ENCODE results near the gene C14orf119. TPM values are rescaled to one million over a fixed set of nuclear protein-coding genes. Genes with fewer than 3 reads are reported as not detected.

The C14orf119 gene
- total RNA-seq, 2 experiments from 2014 or later: 49.2 to 51.1 TPM

DNA sequence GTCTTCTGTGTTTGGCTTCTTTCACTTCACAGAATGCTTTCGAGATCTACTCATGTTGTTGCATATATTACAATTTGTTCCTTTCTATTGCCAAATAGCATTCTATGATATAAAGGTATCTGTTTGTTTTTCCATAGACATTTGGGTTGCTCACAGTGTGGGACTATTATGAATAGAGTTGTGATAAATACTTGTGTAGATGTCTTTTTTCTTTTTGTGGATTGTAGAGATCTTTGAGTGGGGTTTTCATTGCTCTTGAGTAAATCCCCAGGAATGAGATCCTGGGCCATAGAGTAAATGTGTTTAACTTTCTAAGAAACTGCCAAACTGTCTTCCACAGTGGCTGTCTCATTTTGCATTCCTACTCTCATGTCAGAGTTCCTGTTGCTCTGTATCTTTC, 48.6 kb downstream of the C14orf119 start:
- TF ChIP-seq, protein P1, sequence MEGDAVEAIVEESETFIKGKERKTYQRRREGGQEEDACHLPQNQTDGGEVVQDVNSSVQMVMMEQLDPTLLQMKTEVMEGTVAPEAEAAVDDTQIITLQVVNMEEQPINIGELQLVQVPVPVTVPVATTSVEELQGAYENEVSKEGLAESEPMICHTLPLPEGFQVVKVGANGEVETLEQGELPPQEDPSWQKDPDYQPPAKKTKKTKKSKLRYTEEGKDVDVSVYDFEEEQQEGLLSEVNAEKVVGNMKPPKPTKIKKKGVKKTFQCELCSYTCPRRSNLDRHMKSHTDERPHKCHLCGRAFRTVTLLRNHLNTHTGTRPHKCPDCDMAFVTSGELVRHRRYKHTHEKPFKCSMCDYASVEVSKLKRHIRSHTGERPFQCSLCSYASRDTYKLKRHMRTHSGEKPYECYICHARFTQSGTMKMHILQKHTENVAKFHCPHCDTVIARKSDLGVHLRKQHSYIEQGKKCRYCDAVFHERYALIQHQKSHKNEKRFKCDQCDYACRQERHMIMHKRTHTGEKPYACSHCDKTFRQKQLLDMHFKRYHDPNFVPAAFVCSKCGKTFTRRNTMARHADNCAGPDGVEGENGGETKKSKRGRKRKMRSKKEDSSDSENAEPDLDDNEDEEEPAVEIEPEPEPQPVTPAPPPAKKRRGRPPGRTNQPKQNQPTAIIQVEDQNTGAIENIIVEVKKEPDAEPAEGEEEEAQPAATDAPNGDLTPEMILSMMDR (IDR thresholded peaks at IDR 0.05): no peak
- intact Hi-C loops (cut with micrococcal nuclease): no loop called here
- CTCF ChIA-PET: interaction anchor here (1.3 kb wide), 1 partner anchor 23 kb away, joined by 5 read pairs; no protein-coding TSS in a partner anchor
- Mint-ChIP-seq H3K4me1 (ENCODE audit: low read depth) (no peaks in the 10 kb centered on the region), H3K4me3 (no peak overlapping the region), H3K9me3 (no peaks in the 10 kb centered on the region), H3K36me3 (ENCODE audit: low read depth) (no peaks in the 10 kb centered on the region), H3K27ac (no peak overlapping the region), H3K27me3 (peaks cover 3% of the 10 kb centered on the region)
- ATAC-seq (no peak), DNase-seq (no peak)
- POLR2A ChIA-PET: no interaction called here

DNA sequence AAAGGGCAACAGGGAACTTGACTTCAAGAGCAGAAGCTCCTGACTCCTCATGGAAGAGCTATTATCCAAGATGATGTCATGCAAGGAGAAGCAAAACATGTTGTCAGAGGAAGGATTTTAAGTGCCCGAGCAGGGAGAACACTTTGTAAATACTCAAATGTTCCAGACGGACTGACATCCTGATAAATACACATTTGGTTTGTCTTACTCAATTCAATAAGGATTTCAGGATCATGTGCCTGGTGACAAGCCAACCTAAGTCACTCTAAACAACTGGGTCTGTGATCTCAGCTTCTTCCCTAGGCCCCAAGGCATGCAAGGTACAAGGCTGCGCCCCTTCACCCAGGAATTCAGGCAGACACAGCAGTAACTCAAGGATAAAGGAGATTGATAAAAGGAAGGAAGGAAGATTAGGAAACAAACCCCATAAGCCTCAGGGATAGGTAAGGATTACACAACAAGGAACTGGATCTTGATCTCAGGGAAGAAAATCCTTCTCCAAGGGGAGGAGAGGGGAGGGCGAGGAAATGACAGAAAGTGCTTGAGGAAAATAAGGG, 50.6 kb downstream of the C14orf119 start:
- Mint-ChIP-seq H3K4me3 (no peak overlapping the region), H3K4me1 (ENCODE audit: low read depth) (no peaks in the 10 kb centered on the region), H3K36me3 (ENCODE audit: low read depth) (no peaks in the 10 kb centered on the region), H3K9me3 (no peaks in the 10 kb centered on the region), H3K27me3 (peaks cover 3% of the 10 kb centered on the region), H3K27ac (no peak overlapping the region)
- POLR2A ChIA-PET: no interaction called here
- no peak for ATAC-seq
- CTCF ChIA-PET: interaction anchor here (2.2 kb wide), 1 partner anchor 26 kb away, joined by 5 read pairs; no protein-coding TSS in a partner anchor
- intact Hi-C loops (cut with micrococcal nuclease): no loop called here
- TF ChIP-seq, protein P1 (IDR thresholded peaks at IDR 0.05): no peak
- no peak for DNase-seq

DNA sequence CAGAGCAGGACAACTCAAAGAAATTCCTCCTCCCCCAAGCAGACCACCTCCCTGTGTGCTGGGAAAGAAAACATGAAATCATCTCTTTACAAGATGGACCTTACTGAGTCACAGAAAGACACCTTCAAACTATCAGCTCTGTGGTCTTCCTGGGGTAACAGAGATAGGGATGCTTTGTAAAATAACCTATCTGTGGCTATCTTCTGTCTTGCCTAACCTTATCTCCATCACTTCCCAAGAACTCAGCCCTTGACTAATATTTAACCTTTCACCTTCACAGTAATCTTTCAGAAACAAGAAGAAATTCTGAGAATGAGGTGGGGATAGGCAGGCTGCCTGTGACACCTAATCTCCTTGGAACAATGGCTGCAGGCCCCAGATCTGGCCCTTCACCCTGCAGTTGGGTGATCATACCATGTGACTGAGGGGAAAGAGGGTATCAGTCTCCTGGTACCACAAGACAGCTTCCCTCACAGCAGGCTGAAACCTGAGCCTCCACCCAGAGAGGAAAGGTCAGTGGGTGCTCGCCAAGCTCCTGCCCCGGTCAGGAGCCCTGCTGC, 51.1 kb downstream of the C14orf119 start:
- TF ChIP-seq, protein P1 (IDR thresholded peaks at IDR 0.05): no peak
- DNase-seq (peak; percentile 7), ATAC-seq (peak; percentile 72)
- no peak overlapping the region for H3K4me3 Mint-ChIP-seq
- no peaks in the 10 kb centered on the region for H3K9me3 Mint-ChIP-seq
- H3K4me1 Mint-ChIP-seq (ENCODE audit: low read depth): no peaks in the 10 kb centered on the region
- intact Hi-C loops (cut with micrococcal nuclease): no loop called here
- CTCF ChIA-PET: interaction anchor here (1.4 to 2.2 kb wide), 2 partner anchors 26 to 78 kb away, joined by 4 to 5 read pairs; no protein-coding TSS in a partner anchor
- no peak overlapping the region for H3K27ac Mint-ChIP-seq
- POLR2A ChIA-PET: no interaction called here
- H3K36me3 Mint-ChIP-seq (ENCODE audit: low read depth): no peaks in the 10 kb centered on the region
- H3K27me3 Mint-ChIP-seq: peaks cover 3% of the 10 kb centered on the region

DNA sequence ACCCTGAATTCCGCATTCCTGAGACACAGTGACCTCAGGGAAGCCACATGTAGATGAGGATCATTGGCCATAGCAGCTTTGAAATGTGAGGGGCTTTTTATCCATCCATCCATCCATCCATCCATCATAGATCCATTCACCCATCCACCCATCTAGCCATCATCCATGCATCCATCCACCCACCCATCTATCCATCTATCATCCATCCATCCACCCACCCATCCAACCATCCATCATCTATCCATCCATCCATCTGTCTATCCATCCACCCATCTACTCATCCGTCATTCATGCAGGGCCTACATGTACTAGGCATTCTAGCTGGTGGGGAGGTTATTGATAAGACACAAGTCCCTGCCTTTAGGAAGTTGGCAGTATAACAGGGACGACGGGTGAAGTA, 51.7 kb downstream of the C14orf119 start:
- POLR2A ChIA-PET: no interaction called here
- Mint-ChIP-seq H3K27me3 (peaks cover 3% of the 10 kb centered on the region), H3K4me3 (no peak overlapping the region), H3K4me1 (ENCODE audit: low read depth) (no peaks in the 10 kb centered on the region), H3K9me3 (no peaks in the 10 kb centered on the region), H3K27ac (no peak overlapping the region), H3K36me3 (ENCODE audit: low read depth) (no peaks in the 10 kb centered on the region)
- CTCF ChIA-PET: interaction anchor here (1.4 kb wide), 1 partner anchor 78 kb away, joined by 4 read pairs; no protein-coding TSS in a partner anchor
- intact Hi-C loops (cut with micrococcal nuclease): no loop called here
- DNase-seq: no peak
- TF ChIP-seq, protein P1 (IDR thresholded peaks at IDR 0.05): no peak
- no peak for ATAC-seq

DNA sequence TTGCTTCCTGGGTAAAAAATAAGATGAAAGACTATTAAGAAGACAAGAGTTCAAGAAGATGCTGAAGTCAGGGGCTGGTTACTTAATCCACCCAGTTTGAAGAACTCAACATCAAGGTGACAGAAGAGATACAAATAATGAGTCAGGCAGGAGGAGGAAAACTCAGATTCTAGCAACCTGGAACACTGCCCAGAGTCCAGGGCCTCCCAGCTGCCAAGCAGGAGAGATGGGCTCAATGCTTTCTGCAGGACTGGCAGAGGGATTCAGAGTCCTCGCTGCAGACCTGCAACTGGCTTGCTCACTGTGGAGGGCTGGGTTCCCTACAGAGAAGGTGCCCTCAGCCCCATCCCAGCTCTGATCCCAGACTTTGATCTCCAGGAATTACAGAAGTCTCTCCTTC, 52.4 kb downstream of the C14orf119 start:
- no peak for DNase-seq
- intact Hi-C loops (cut with micrococcal nuclease): no loop called here
- H3K4me3 Mint-ChIP-seq: no peak overlapping the region
- H3K4me1 Mint-ChIP-seq (ENCODE audit: low read depth): no peaks in the 10 kb centered on the region
- POLR2A ChIA-PET: no interaction called here
- TF ChIP-seq, protein P1 (IDR thresholded peaks at IDR 0.05): no peak
- ATAC-seq: no peak
- CTCF ChIA-PET: interaction anchor here (1.4 kb wide), 1 partner anchor 79 kb away, joined by 4 read pairs; no protein-coding TSS in a partner anchor
- H3K36me3 Mint-ChIP-seq (ENCODE audit: low read depth): no peaks in the 10 kb centered on the region
- H3K27me3 Mint-ChIP-seq: peaks cover 3% of the 10 kb centered on the region
- no peaks in the 10 kb centered on the region for H3K9me3 Mint-ChIP-seq
- H3K27ac Mint-ChIP-seq: no peak overlapping the region

Data from activated CD8-positive, alpha-beta T cell treated with anti-CD3 and anti-CD28 coated beads for 36 hours (primary cell).